OCI-LY3 (cell line): ENCODE results near the gene ZNF765.
"Not testable (repeated sequence)": the region's sequence is repeated elsewhere in the genome, so short reads cannot be mapped to it uniquely, and the experiment has no call there.

Source experiments
- EZH2phosphoT487 ChIP-seq: fragments of 200-600 bp; shearing (Covaris generic); IDR thresholded peaks from 2 replicates; pipeline ENCODE4 v1.6.1; 2018; ENCODE audit warnings: antibody characterized with exemption, mixed run types, low read depth
- TF ChIP-seq, protein P1 (sequence below): fragments of 200-600, 300-600 bp; sonication (generic); IDR thresholded peaks from 2 replicates; pipeline ENCODE4 v1.5.1; 2014; ENCODE audit warnings: antibody characterized with exemption, low read length, low read depth

DNA sequence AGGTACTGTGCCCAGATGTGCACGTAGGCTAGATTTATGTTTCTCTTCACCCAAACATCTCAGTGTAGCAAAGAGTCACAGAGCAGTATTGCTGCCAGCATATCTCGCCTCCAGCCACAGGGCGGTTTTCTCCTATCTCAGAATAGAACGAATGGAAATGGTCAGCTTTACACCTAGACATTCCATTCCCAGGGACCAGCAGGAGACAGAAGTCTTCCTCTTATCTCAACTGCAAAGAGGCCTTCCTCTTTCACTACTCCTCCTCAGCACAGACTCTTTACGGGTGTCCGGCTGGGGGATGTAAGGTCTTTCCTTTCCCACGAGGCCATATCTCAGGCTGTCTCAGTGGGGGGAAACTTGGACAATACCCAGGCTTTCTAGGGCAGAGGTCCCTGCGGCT lies 73.7 kb downstream of the ZNF765 start:
- TF ChIP-seq, protein P1, sequence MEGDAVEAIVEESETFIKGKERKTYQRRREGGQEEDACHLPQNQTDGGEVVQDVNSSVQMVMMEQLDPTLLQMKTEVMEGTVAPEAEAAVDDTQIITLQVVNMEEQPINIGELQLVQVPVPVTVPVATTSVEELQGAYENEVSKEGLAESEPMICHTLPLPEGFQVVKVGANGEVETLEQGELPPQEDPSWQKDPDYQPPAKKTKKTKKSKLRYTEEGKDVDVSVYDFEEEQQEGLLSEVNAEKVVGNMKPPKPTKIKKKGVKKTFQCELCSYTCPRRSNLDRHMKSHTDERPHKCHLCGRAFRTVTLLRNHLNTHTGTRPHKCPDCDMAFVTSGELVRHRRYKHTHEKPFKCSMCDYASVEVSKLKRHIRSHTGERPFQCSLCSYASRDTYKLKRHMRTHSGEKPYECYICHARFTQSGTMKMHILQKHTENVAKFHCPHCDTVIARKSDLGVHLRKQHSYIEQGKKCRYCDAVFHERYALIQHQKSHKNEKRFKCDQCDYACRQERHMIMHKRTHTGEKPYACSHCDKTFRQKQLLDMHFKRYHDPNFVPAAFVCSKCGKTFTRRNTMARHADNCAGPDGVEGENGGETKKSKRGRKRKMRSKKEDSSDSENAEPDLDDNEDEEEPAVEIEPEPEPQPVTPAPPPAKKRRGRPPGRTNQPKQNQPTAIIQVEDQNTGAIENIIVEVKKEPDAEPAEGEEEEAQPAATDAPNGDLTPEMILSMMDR, result not testable (repeated sequence)
- TF ChIP-seq EZH2phosphoT487, result not testable (repeated sequence)
